Activated CD8-positive, alpha-beta memory T cell treated with anti-CD3 and anti-CD28 coated beads for 24 hours (primary cell): ENCODE data around the gene RPL38.
"Not testable (repeated sequence)": the region's sequence is repeated elsewhere in the genome, so short reads cannot be mapped to it uniquely, and the experiment has no call there.

Experiments
- DNase-seq: peaks from one replicate; pipeline ENCODE4 v3.0.0-alpha.2; 2020

Gene RPL38

DNA sequence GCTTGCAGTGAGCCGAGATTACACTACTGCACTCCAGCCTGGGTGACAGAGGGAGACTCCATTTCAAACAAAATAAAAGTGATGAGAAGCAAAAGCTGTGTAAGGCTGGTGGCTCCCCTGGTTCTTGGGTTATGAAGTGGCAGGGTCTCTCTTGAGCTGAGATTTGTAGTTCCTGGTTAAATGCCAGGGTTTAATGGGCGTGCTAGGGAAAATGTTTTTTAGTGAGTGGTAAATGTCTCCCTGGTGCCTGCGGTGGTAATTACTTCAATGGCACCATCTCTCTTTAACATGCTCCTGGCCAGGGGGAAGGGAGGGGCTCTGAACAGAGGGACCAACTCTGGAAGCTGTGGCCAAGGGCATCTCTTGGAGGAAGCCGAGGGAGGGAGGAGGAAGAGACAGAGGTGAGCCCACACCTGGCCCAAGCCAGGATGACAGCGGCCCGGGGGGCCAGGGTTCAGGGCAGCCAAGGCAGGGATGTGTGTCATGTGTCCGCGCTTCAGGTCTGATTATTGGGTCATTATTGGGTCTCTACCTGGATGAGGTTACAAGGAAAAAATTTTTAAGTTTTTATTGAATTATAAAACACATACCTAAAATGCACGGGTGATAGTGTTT, 17.8 kb upstream of the RPL38 start:
- no peak for DNase-seq

DNA sequence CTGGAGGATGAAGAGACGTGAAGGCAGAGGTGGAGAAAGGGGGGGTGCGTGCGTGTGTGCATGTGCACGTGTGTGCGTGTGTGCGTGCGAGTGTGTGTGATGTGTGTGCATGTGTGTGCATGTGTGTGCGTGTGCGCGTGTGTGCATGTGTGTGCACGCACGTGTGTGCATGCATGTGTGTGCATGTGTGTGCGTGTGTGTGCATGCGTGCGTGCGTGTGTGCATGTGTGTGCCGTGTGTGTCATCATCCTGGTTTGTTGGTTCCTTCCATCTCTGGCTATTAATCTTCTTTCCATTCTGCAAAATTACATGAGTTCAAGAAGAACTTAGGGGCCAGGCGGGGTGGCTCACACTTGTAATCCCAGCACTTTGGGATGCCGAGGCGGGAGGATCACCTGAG, 17.0 kb upstream of the RPL38 start:
- DNase-seq = no peak

- no peak for DNase-seq
These were observed 15.7 kb upstream of the RPL38 start for GRCh38 chr17:74187761-74188160.

DNA sequence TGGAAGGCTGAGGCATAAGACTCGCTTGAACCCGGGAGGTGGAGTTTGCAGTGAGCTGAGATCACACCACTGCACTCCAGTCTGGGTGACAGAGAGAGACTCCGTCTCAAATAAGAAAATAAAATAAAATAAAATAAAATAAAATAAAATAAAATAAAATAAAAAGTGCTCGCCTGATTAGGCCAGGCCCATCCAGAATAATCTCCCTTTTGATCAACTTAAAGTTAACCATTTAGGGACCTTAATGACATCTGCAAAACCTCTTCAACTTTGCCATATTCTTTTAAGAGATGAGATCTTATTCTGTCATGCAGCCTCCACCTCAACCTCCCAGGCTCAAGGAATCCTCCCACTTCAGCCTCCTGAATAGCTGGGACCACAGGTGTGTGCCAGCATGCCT, 14.8 kb upstream of the RPL38 start:
- not testable (repeated sequence) for DNase-seq

GRCh38 chr17:74190154-74190553, 13.3 kb upstream of the RPL38 start:
- DNase-seq = no peak

DNA sequence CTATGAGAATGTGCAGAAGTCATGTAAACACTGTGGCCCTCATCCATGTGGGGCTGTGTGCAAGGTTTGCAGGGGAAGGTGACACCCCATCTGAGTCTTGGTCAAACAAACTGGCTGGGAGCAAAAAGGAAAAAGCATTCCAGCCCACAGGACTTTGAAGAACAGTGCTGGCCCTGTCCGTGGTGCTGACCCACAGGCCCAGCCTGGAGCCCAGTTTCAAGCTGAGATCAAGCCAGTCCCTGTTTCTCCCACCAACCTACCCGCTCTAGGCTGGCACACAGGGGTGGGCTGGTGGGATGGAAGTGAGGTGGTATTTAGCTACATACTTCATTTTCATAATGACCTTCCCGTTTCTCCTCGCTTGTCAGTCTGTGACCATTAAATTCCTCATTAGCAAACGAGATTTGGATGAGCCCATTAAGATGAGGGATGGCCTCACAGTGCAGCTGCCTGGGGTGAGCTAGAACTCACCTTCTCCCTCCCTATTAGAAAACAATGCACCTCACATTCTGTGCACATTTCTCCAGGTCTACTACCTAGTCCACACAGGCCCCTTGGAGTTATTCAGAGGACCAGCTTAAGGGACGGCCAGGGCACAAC, 12.6 kb upstream of the RPL38 start:
- no peak for DNase-seq

DNA sequence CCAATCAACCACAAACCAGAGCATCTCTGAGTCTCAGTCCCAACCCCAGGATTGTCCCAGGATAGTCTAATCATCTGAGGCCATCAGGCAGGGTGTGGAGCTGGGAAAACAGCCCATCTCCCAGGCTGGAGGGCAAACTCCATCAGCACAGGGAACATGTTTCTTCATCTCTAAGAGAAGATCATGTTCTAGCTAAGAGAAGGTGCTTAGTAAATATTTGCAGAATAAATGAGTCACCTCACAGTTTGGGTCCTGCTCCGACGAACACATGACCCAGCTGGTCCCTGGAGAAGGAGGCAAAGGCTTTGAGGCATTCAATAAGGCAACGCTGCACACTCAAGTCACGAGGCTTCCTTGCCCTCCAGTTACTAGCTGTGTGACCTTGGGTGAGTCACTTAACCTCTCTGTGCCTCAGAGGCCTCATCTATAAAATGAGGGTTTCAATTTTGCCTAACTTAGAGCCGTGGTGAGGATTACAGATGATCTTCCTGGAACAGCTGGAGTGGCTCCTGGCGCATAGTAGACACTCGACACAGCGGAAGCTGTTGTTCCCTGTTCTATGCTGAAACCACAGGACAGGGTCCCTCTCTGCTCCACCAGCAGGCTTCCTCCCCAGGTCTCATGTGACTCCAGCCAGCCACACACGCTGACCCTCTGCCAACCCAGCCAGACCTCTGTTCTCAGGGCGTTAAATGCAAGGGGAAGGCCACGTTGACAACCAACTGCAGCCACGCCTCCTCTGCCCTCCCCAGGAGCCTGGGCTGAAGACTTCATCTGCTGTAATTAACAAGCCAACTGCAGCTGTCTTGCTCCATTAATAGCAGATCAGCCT, 10.3 kb upstream of the RPL38 start:
- DNase-seq = no peak

DNA sequence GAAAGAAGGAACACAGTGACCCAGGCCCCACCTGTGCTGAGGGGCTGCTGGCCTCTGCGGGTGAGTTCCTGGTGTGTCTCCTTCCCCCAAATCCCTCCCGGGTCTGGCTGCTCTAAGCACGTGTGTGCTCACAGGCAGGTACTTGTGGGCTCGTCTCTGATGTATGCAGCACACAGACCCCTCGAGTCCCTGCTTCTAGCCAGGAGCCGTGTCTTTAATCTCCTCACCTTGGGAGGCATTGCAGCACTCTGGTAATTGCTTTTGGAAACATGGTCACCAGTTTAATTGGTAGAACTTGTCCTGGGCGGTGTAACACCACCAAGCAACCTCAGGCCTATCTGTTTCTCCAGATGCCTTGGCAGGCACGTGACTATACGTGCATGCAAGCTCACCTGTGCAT, 8.8 kb upstream of the RPL38 start:
- no peak for DNase-seq

DNA sequence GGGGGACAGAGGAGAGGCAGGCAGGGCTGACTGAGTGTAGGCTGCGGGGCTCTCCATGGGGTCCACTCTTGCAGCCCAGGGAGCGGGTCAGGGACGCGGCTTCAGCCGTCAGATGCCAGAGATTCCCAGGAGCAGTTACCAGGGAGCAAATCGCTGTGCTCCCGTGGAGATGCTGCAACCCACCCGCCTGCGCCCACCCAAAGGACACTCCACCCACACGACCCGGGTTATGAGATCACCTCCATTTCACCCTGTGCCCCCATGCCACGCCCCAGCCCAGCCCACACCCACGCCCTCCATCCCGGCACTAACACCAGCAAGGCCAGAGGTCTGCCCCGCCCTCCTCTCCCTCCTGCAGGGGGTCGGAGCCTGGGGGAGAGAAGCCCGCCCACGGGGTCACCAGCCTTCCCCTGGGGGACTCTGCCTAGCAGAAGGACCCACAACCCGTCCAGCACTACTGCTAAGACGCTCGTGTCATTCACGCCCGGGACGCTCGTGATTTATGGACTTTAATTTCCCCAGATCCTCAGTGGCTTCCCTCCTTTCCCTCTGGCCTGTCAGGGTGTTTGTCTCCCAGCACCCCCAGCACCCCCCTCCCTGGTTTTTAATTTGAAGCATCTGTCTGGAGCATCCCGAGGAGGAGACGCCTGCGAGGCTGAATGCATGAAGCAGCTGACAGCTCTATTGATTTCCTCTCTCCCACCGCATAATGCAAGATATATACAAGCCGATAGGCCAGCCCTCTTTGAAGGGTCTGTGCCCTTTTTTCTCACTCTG, 6.7 kb upstream of the RPL38 start:
- DNase-seq = no peak

- no peak for DNase-seq
These were observed 5.7 kb upstream of the RPL38 start for GRCh38 chr17:74197801-74198200.

- DNase-seq = no peak
These were observed 4.8 kb upstream of the RPL38 start for GRCh38 chr17:74198694-74199093.

- peak; percentile 88 for DNase-seq
These were observed 4.0 kb upstream of the RPL38 start for GRCh38 chr17:74199306-74200092.

DNA sequence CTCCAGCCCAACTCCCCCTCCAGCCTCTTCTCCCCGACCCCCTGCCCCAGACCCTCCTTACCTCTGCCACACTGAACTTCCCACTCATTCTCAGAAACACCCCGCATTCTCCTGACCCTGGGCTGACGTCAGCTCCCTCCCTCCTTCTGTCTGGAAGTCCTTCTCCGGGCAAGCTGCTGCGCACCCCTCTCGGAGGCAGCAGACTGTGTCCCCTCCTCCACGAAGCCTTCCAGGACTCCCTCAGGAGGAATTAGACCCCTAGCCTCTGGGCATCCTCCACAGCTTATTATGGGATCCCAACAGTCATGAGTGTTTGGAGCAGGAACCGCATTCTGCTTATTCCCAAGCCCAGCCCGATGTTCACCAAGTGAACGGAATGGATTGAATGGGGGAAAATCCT, 3.4 kb upstream of the RPL38 start:
- DNase-seq = no peak

- DNase-seq = no peak
These were observed 2.2 kb upstream of the RPL38 start for GRCh38 chr17:74201250-74201649.

DNA sequence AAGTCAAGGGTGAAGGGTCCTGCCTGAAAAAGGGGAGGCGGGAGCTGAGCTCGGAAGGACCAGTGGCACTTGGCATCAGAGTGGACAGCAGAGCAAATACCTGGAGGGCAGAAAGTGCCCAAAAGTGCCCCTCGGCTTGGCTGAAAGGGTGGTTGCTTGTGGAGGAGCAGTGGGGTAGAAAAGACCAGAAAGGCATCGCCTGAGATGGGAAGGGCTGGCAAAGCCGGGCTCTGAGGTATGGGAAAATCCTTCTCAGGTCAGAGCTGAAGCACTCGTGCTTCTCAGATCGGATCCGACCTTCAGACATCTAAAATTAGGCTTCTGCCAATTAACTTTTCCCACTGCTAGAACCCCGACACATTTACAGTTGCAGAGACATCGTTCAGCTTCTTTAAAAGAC, 1.5 kb upstream of the RPL38 start:
- DNase-seq = no peak

- no peak for DNase-seq
These were observed 540 bp upstream of the RPL38 start for GRCh38 chr17:74202938-74203337.

GRCh38 chr17:74204474-74204873, 996 bp downstream of the RPL38 start:
- no peak for DNase-seq

GRCh38 chr17:74205274-74205673, 1.8 kb downstream of the RPL38 start:
- DNase-seq = no peak

DNA sequence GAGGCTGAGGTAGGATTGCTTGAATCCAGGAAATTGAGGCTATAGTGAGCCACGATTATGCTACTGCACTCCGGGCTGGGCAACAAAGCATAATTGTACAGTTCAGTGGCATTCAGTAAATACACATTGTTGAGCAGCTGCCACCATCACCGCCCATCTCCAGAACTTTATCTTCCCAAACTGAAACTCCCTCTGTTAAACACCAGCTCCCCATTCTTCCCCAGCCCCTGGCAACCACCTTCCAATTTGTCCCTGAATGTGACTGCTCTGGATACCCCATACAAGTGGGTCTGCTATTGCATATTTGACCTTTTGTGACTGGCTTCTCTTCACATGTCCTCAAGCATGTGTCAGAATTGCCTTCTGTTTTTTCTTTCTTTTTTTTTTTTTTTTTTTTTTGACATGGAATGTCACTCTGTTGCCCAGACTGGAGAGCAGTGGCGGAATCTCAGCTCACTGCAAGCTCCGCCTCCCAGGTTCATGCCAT, 2.9 kb downstream of the RPL38 start:
- no peak for DNase-seq

- DNase-seq = peak; percentile 88
These were observed 7.0 kb downstream of the RPL38 start for GRCh38 chr17:74210191-74211140.
